RWPE2 (cell line): ENCODE results near the gene KIF1A.

Source experiments
- ATAC-seq: fragments of 200-7000 bp; cut with Tn5 transposase; 3 replicates; pipeline ENCODE4 v1.9.1; 2021; ENCODE audit warnings: low read depth
- DNase-seq: peaks from one replicate; pipeline ENCODE4 v3.0.0-alpha.2; 2020; ENCODE audit warnings: low spot score
- H3K27ac ChIP-seq: fragments of 450-650 bp; 2 replicates; pipeline ENCODE4 v1.5.1; 2017; ENCODE audit warnings: mild to moderate bottlenecking; ENCODE audit not compliant: poor library complexity, severe bottlenecking
- H3K27me3 ChIP-seq: fragments of 250-450 bp; sonication (Bioruptor Pico); 2 replicates; pipeline ENCODE4 v1.5.1; 2021; ENCODE audit warnings: mild to moderate bottlenecking, moderate library complexity; ENCODE audit not compliant: insufficient read depth, poor library complexity, severe bottlenecking
- H3K36me3 ChIP-seq: fragments of 250-450 bp; sonication (Bioruptor Pico); 2 replicates; pipeline ENCODE4 v1.5.1; 2020; ENCODE audit warnings: low read depth, mild to moderate bottlenecking, moderate library complexity
- H3K4me1 ChIP-seq: fragments of 250-450 bp; sonication (Bioruptor Pico); 2 replicates; pipeline ENCODE4 v1.5.1; 2021; ENCODE audit warnings: mild to moderate bottlenecking, moderate library complexity; ENCODE audit not compliant: insufficient read depth, poor library complexity, severe bottlenecking
- H3K4me3 ChIP-seq: fragments of 250-450 bp; sonication (Bioruptor Pico); 2 replicates; pipeline ENCODE4 v1.5.1; 2021; ENCODE audit warnings: mild to moderate bottlenecking, moderate library complexity; ENCODE audit not compliant: severe bottlenecking
- H3K9me3 ChIP-seq: fragments of 250-450 bp; sonication (Bioruptor Pico); 2 replicates; pipeline ENCODE4 v1.5.1; 2021; ENCODE audit warnings: mild to moderate bottlenecking, moderate library complexity; ENCODE audit not compliant: severe bottlenecking
- CTCF ChIP-seq: fragments of 450-650 bp; IDR thresholded peaks from one replicate; pipeline ENCODE4 v1.5.1; 2017; ENCODE audit warnings: mild to moderate bottlenecking, moderate library complexity; ENCODE audit not compliant: poor library complexity, severe bottlenecking

KIF1A gene

GRCh38 chr2:240810621-240811020, 9.4 kb downstream of the KIF1A start:
- Histone ChIP-seq H3K4me3 (no peak overlapping the region), H3K4me1 (no peaks in the 10 kb centered on the region), H3K27ac (no peak overlapping the region), H3K36me3 (no peaks in the 10 kb centered on the region), H3K27me3 (peaks cover 10% of the 10 kb centered on the region), H3K9me3 (peaks cover 3% of the 10 kb centered on the region)
- DNase-seq (no peak), ATAC-seq (no peak)
- TF ChIP-seq CTCF, result no peak

GRCh38 chr2:240810199-240810598, 9.8 kb downstream of the KIF1A start:
- H3K27ac ChIP-seq, result no peak overlapping the region
- no peak overlapping the region for H3K4me3 ChIP-seq
- no peak for DNase-seq
- no peak for ATAC-seq
- TF ChIP-seq CTCF, result no peak
- peaks cover 3% of the 10 kb centered on the region for H3K9me3 ChIP-seq
- H3K27me3 ChIP-seq, result peaks cover 14% of the 10 kb centered on the region
- H3K4me1 ChIP-seq, result no peaks in the 10 kb centered on the region
- no peaks in the 10 kb centered on the region for H3K36me3 ChIP-seq

- ATAC-seq, result no peak
- H3K27ac ChIP-seq, result no peak overlapping the region
- H3K9me3 ChIP-seq, result peaks cover 3% of the 10 kb centered on the region
- no peak for DNase-seq
- no peaks in the 10 kb centered on the region for H3K36me3 ChIP-seq
- no peaks in the 10 kb centered on the region for H3K4me1 ChIP-seq
- H3K27me3 ChIP-seq, result peaks cover 14% of the 10 kb centered on the region
- no peak for TF ChIP-seq CTCF
- no peak overlapping the region for H3K4me3 ChIP-seq
These were observed 10.7 kb downstream of the KIF1A start for GRCh38 chr2:240809276-240809675.

- no peaks in the 10 kb centered on the region for H3K4me1 ChIP-seq
These were observed 13.6 kb downstream of the KIF1A start for GRCh38 chr2:240806459-240806858.

More at GRCh38 chr2:240806459-240806858, 13.6 kb downstream of the KIF1A start:
- Histone ChIP-seq H3K27ac (no peak overlapping the region), H3K9me3 (no peaks in the 10 kb centered on the region), H3K36me3 (no peaks in the 10 kb centered on the region), H3K27me3 (peaks cover 26% of the 10 kb centered on the region), H3K4me3 (no peak overlapping the region)
- ATAC-seq (no peak), DNase-seq (no peak)
- no peak for TF ChIP-seq CTCF
